ENCODE measurements around the gene FARSA. TPM values are rescaled to one million over a fixed set of nuclear protein-coding genes. Genes with fewer than 3 reads are reported as not detected.
"Not testable (repeated sequence)": the region's sequence is repeated elsewhere in the genome, so short reads cannot be mapped to it uniquely, and the experiment has no call there.

FARSA gene
- total and polyA plus RNA-seq, 12 donors, result 33.5 to 102 (median 52.1) TPM

DNA sequence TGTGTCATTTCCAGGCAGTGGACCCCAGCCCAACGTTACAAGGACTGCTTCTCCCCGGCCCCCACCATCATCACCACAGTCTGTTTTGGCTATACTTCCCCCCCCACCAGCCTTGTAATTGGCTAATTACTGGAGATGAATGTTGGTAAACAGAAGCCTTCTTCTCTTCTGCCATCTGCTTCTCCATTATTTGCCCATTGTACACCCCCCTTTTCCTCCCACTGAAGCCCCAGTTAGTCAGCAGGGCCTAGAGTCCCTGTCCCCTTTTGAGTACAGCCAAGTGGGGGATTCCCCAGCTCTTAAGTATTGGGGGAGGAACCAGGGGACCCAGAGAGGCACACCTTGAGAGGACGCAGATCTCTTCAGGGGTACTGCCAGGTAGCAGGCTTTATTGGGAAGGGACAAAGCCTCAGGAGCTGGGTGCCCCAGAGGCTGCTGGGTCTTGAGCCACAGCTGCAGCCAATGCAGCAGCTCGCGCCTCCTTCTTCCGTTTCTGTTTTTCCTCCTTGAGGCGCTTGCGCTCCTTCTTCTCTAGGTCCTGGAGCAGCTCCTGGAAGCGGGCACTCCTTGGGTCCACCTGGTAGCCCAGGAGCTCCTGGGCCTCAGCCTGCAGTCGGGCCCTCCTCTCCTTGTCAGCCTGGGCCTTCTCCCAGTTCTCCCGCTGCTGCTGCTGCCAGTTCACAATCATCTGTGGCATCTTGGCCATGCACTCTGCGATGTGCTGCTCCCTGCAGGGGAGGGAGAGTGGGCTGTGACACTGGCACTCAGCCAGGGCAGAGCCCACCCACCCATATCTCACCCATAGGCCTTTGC, 20.5 kb upstream of the FARSA start:
- DNase-seq, result peak in 1 of 7 donors; percentile 52
- TF ChIP-seq, protein P1, sequence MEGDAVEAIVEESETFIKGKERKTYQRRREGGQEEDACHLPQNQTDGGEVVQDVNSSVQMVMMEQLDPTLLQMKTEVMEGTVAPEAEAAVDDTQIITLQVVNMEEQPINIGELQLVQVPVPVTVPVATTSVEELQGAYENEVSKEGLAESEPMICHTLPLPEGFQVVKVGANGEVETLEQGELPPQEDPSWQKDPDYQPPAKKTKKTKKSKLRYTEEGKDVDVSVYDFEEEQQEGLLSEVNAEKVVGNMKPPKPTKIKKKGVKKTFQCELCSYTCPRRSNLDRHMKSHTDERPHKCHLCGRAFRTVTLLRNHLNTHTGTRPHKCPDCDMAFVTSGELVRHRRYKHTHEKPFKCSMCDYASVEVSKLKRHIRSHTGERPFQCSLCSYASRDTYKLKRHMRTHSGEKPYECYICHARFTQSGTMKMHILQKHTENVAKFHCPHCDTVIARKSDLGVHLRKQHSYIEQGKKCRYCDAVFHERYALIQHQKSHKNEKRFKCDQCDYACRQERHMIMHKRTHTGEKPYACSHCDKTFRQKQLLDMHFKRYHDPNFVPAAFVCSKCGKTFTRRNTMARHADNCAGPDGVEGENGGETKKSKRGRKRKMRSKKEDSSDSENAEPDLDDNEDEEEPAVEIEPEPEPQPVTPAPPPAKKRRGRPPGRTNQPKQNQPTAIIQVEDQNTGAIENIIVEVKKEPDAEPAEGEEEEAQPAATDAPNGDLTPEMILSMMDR (IDR thresholded peaks at IDR 0.05), result no peak
- no peak for TF ChIP-seq POLR2A (IDR thresholded peaks at IDR 0.05)
- intact Hi-C loops (cut with DNase I), result no loop called here
- H3K4me1 ChIP-seq (replicated peaks in 1 of 2), result peaks cover 24 to 50% of the 10 kb centered on the region in 2 donors
- 55 to 63% (median 59%) methylated on average over 9 to 12 of the region's 12 CpGs for WGBS, 4 donors
- H3K27ac ChIP-seq, result peak overlapping the region; percentile 18 to 89 (median 84)
- no peaks in the 10 kb centered on the region for H3K9me3 ChIP-seq (replicated peaks in 1 of 3)
- H3K27me3 ChIP-seq, result no peaks in the 10 kb centered on the region
- peaks cover 0 to 55% of the 10 kb centered on the region in 2 donors for H3K36me3 ChIP-seq (replicated peaks in 1 of 2)
- no peak overlapping the region for H3K4me3 ChIP-seq

- H3K27ac ChIP-seq, result peak overlapping the region; percentile 18 to 89 (median 84)
- H3K4me3 ChIP-seq, result no peak overlapping the region
- peak in 3 of 7 donors; percentile 71 to 73 (median 73) for DNase-seq
- no peaks in the 10 kb centered on the region for H3K27me3 ChIP-seq
- H3K9me3 ChIP-seq (replicated peaks in 1 of 3), result no peaks in the 10 kb centered on the region
- peaks cover 0 to 62% of the 10 kb centered on the region in 2 donors for H3K36me3 ChIP-seq (replicated peaks in 1 of 2)
- H3K4me1 ChIP-seq (replicated peaks in 1 of 2), result peaks cover 24 to 50% of the 10 kb centered on the region in 2 donors
- TF ChIP-seq POLR2A (IDR thresholded peaks at IDR 0.05), result no peak
- TF ChIP-seq, protein P1 (IDR thresholded peaks at IDR 0.05), result no peak
- intact Hi-C loops (cut with DNase I), result no loop called here
- 26 to 28% (median 27%) methylated on average over 6 to 11 of the region's 11 CpGs for WGBS, 4 donors
Observed at GRCh38 chr19:12953138-12953798, 19.8 kb upstream of the FARSA start.

DNA sequence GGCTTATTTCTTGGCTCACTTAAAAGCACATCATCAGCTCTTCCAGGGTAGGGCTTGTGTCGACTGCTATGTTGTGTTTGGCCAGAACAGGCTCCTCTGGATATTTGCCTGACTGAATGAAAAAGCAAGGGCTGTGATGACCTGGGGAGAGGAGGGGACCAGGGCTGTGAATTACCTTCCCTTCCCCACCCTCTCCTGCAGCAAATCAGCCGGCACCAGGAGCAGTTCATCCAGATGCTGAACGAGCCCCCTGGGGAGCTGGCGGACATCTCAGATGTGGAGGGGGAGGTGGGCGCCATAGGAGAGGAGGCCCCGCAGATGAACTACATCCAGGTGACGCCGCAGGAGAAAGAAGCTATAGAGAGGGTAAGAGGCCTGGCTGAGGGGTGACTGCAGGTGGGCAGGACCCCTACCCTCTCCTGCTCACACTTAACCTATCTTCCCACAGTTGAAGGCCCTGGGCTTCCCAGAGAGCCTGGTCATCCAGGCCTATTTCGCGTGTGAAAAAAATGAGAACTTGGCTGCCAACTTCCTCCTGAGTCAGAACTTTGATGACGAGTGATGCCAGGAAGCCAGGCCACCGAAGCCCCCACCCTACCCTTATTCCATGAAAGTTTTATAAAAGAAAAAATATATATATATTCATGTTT, 19.1 kb upstream of the FARSA start:
- H3K4me3 ChIP-seq, result no peak overlapping the region
- TF ChIP-seq POLR2A (IDR thresholded peaks at IDR 0.05), result no peak
- TF ChIP-seq, protein P1 (IDR thresholded peaks at IDR 0.05), result no peak
- H3K27me3 ChIP-seq, result no peaks in the 10 kb centered on the region
- 43 to 49% (median 46%) methylated on average over 12 of the region's 12 CpGs for WGBS, 4 donors
- intact Hi-C loops (cut with DNase I), result no loop called here
- peaks cover 24 to 49% of the 10 kb centered on the region in 2 donors for H3K4me1 ChIP-seq (replicated peaks in 1 of 2)
- H3K36me3 ChIP-seq (replicated peaks in 1 of 2), result peaks cover 0 to 68% of the 10 kb centered on the region in 2 donors
- H3K27ac ChIP-seq, result peak overlapping the region; percentile 60 to 90 (median 74)
- peak in 5 of 7 donors; percentile 64 to 80 (median 76) for DNase-seq
- no peaks in the 10 kb centered on the region for H3K9me3 ChIP-seq (replicated peaks in 1 of 3)

- H3K27me3 ChIP-seq; intact Hi-C loops (cut with DNase I); H3K4me3 ChIP-seq; DNase-seq; H3K9me3 ChIP-seq (replicated peaks in 1 of 3): not testable (repeated sequence)
- Histone ChIP-seq H3K4me1 (replicated peaks in 1 of 2) (peaks cover 24 to 52% of the 10 kb centered on the region in 2 donors), H3K27ac (peak overlapping the region; percentile 60 to 90 (median 74)), H3K36me3 (replicated peaks in 1 of 2) (peaks cover 0 to 68% of the 10 kb centered on the region in 2 donors)
- WGBS, 4 donors, result 80 to 91% (median 89%) methylated on average over 6 of the region's 6 CpGs
Observed at GRCh38 chr19:12952050-12952449, 18.5 kb upstream of the FARSA start.
